Stimulated activated naive CD4-positive, alpha-beta T cell (primary cell): ENCODE results near the gene TMEM225B.
A peak's percentile ranks its signal among the peaks of the same experiment; 100 is the strongest.
"Not testable (repeated sequence)": the region's sequence is repeated elsewhere in the genome, so short reads cannot be mapped to it uniquely, and the experiment has no call there.

Experiments
- DNase-seq, 6 experiments: peaks; one replicate each; lab custom pipeline; 2025; lab: John Stamatoyannopoulos, UW

TMEM225B gene

DNA sequence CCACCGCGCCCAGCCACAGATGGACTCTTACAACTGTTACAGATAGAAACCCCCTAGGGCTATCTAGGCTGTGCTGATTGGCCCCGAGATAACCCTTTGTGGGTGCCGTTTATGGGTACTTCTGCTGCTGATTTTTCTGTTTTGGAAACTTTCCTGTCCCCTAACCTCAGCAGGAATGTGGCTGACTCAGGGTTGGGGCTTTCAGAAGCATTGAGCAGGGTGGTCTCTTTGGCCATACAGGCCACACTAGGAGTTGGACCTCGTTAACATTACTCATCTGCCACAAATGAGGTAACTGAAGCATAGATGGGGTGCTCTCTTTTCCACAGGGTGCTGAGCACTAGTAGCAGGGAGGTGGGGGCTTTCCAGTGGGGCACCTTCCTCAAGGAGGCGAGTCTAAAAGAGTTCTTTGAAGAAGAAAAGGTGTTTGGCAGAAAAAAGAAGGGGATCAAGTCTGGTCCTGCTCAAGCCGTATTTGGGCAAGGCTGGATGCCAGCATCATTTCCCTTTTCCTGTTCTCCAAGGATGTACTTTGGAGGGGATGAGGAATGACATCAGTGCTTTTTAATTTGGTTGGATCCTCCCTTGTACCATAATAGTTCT lies 25.1 kb downstream of the TMEM225B start:
- DNase-seq = no peak

DNA sequence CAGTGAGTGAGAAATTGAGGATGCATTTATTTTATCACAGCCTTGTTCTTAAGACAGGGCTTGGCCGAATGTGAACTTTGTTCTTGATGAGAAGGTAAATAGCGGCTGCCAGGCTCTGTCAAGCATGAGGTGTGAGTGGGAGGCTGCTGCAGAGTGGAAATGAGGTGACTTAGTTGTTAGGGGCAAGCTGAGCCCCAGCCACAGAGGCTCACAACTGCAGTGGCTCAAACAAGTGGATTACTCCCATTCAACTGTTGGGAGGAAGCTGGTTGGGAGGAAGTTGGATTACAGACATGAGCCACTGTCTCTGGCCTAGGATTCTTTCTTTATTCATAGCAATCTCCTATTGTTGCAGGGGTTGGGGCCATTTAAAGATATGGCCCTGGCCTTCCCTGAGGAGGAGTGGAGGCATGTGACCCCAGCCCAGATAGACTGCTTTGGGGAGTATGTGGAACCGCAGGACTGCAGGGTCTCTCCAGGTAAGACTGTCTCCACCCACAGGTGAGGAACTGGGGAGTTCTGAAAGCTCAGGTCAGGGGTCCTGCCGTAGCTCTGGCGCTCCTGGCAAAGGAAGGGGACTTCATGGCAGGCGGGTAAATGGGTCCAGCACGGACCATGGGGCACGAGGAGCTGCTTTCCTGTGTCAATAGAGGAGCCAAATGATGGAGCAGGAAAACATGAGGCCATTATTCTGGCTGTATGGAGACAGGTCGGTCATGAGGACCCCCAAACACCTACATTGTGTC lies 25.8 kb downstream of the TMEM225B start:
- peak in 4 of 6 experiments; percentile 4 to 40 (median 28) for DNase-seq

DNA sequence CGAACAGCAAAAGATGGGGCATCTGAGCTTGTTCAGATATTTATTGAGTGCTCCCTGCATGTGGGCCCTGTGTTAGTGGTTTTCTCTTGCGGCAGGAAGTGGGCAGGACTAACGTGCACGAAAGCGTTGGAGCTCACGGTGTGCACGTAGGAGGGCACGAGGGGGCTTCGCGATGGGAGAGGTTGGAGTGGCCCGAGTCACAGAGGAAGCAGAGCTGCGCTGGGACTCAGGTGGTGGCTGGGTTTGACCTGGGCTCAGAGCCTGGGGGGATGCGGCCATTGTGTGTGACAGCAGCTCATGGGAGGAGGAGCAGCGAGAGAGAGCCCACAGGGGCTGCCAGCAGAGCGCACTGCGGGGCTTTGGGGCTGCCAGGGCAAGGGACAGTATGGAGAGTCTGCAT lies 26.4 kb downstream of the TMEM225B start:
- peak; percentile 50 to 86 (median 73) for DNase-seq

DNA sequence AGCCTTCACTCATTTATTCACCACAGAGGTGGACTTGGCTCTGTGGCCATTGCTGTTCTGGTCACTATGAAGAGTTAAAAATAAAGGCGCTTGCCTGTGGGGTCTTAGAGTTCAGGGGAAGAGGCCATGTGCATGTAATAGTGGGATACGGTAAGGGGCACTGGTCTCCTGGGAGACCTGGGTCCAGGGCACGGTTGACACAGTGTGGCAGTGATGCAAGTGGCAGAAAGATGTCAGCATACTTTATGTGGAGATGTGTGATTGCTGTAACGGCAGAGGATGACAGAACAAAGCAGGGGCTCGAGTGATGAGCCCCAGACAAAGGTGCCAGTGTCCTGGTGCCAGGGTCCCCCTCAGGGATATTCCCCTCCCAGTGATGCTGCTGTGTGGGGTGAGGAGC lies 27.3 kb downstream of the TMEM225B start:
- DNase-seq = no peak

DNA sequence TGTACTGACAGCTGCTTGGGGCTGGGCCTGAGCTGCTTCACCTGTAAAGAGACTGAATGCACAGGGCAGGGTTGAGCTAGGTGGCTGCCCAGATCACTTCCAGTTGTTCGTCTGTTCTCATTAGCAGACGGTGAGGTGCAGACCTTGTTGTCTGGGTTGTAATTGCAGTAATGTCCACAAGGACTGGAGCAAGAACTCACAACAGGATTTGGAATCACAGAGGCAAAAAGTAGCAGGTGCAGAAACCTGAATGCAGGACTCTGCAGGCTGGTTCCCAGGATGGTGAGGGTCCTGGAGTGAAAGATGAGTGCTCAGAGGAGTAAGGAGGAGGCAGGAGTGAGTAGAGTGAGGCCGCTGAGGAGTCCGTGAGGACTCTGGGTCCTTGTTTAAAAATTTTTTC lies 27.9 kb downstream of the TMEM225B start:
- DNase-seq = no peak

DNA sequence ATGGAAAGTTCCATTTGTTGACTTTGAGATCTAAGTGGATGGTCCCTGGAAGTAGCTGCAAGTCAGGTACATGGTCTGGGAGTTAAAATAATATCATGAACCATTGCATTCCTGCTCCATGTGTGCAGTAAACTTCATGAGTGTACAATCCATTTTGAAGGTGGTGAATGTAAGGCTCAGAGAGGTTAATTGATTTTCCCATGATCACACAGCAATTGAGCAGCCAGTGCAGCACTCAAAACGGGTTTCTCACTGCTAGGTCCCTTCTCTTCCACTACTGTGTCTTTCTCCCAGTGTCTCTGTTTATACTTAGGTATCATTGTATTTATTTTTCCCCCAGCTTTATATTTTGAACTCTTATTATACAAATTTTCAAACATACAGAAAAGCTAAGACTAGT lies 28.6 kb downstream of the TMEM225B start:
- no peak for DNase-seq

DNA sequence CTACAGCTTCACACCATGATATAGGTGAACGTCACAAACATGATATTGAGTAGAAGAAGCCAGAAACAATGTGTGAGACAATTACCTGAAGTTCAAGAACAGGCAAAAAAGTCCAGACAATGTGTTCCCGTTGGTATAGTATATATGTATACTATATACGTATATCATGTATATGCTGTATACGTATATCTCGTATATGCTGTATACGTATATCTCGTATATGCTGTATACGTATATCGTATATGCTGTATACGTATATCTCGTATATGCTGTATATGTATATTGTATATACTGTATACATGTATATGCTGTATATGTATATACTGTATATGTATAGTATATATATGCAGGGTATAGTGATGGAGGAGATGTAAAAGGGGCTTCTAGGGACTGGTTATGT lies 29.4 kb downstream of the TMEM225B start:
- no peak for DNase-seq

DNA sequence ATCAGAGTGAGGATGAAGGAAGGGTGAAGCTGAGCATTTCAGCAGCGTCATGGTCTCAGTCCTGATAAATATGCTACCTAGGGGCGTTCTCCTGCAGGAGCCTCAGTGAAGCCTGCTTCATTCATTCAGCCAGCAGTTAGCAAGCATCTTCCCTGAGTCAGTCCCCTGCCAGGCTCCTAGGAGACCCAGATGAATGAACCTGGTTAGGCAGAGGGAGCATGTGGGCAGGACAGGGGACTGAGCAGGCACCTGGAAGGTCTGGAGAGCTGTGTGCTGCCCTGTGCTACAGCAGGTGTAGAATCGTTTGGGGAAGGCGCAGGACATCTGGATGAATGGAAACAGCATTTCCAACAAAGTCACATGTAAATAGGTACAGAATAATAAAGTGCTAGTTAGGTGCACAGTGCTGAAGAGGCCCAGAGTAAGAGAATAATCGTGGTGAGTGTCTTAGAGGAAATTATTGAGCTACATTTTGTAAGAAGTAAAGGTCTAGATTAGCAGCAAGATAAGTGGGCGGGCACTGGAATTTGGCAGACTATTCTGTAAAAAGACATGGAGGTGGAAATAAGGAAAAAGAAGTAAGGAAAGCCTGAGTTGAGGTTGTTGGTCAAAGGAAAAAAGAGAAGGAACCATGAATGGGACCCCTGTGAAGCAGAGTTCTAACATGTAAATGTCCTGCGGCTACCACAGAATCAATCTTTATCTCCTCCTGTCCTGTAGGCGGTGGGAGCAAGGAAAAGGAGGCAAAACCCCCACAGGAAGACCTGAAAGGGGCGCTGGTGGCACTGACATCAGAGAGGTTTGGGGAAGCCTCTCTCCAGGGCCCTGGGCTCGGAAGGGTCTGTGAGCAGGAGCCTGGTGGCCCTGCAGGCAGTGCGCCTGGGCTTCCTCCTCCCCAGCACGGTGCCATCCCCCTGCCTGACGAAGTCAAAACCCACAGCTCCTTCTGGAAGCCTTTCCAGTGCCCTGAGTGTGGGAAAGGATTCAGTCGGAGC lies 30.7 kb downstream of the TMEM225B start:
- no peak for DNase-seq

DNA sequence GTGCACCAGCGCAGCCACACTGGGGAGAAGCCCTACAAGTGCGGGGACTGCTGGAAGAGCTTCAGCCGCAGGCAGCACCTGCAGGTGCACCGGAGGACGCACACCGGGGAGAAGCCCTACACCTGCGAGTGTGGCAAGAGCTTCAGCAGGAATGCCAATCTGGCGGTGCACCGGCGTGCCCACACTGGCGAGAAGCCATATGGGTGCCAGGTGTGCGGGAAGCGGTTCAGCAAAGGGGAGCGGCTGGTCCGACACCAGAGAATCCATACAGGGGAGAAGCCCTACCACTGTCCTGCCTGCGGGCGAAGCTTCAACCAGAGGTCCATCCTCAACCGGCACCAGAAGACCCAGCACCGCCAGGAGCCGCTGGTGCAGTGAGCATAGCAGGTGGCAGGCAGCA lies 31.6 kb downstream of the TMEM225B start:
- DNase-seq = no peak

DNA sequence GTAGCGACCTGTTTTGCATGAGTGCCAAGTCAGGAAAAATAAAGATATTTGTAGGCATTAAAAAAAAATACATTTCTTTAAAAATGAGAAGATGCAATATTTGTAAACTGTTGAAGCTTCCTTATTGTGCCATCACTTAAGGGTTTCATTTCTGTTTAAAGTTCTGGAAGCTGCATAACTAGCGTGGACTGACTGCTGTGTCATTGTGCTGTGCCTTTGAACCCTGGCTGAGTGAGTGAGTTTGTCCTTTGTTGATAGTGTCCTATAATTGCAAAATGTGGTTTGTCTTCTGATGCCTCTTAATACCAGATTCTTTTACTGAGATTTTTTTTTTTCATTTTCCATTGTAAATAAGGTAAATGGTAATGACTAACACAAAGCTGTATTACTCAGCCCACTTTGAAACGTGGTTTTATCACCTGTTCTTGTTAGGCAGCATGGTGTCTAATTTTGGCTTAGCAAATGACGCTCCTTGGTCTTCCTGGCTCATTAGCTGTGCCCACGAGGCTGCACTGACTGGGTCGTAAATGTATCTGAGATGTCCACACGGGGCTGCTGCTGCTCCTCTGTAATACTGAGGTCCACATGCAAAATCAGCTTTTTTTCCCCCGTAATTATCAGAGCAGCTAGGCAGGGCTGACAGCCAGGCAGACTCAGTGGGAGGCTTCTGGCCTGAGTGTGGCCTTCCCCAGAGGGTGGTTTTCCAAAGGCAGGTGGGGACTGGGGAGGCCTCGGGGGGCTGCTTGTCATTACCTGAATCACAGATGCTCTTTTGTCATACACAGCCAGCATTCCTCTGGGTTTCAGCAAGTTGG lies 33.4 kb downstream of the TMEM225B start:
- DNase-seq = peak in 1 of 6 experiments; percentile 3

DNA sequence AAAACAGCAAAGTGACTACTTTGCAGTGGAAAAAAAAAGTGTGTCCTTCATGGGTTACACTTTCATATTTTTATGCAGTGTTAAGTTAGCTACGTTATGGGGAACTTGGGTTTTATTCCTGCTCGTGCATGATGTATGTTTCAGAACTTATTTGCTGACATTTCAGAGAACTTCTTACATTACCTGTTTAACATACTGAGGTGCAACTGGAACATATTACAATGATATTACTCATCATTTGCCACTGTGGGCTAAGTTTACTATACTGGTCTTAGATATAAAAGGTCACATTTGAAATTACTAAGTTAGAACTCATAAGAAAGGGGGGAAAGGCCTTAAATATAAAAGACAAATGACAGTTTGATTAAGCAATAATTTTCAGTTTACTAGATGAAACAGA lies 39.3 kb downstream of the TMEM225B start:
- DNase-seq = not testable (repeated sequence)

DNA sequence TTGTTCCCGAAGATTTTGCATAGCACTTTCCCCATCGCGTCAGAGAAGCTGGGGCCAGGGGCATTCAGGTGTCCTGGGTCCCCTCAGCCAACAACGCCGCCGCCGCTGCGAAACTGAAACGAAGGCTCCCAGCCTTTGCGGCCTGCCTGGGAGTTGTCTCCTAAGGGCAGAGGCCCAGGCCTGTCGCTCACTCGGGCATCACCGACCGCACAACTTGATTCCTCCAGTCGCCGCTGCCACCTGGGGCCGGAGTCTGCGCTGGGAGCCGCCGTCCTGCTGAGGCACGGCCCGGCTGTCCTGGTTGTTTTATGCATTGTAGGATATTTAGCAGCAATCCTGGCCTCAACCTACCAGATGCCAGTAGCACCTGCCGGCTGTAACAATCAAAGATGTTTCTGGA lies 40.7 kb downstream of the TMEM225B start:
- no peak for DNase-seq

DNA sequence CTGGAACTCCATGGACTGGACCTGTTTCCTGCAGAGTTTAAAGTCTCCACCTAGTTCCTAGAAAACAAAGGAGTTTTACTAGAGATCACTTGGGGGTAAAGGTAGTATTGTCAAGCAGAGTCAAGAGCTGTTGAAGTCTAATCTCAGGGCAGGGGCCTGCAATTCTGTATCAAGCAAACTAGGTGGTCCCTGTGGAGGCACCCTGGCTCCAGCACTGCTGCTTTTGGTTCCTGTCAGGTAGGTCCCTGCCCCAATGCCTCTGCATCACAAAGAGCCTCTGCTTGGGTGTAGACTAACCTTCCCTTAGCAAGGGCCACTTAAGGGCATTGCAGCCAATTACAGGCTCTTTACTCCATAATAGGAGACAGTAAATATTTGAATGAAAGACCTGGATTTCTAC lies 41.2 kb downstream of the TMEM225B start:
- DNase-seq = no peak

DNA sequence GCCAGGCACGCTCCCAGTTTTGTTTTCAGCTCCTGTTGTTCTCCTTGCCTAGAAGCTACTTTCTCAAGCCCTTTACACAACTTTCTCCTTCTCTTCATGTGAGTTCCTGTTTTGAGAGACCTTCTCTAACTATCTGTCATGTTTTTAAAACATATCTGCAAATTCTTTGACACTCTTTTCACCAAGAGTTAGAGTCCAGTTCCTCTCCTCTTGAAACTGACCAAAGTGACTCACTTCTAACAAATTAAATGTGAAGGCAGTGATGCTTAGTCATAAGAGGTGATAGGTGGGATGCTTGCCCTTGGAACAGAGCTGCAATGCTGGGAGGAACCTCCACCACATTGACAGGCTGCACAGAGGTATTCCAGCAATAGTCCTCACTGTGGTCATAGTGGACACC lies 44.0 kb downstream of the TMEM225B start:
- DNase-seq = no peak

DNA sequence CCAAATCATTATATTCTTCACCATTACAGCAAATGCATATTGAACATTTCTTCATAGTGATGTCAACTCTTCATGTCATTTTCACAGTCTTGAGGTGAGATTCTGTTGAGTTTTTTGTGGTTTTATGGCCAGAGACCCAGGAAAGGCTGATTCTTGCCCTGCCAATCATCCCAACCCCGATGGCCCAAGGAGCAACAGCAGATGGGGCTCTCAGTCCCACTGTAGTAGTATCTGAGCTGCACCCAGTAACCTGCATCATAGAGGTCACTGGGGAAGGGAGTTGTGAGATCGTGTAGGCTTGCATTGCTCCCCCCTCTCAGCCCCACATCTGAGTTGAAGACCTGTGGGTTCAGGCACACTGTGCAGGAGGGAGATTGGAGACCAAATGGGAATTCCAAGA lies 45.4 kb downstream of the TMEM225B start:
- no peak for DNase-seq

DNA sequence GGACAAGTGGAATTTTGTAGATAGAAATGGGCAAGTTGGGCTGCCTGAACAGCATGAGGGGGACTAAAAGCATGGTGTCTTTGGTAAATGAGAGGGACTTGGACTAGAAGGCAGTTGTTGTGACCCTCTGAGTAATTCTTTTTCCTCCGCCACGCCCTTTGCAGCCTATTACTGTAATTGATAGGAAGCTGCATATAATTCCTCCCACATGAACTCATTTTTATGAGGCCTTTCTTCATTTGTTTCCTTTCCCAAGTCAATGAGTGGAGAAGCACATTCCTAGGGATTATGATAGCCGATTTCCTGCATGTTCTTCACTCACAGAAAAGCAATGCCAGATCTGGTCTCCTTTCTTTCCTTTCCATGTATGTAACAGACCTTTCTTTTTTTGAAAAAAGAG lies 46.4 kb downstream of the TMEM225B start:
- no peak for DNase-seq

DNA sequence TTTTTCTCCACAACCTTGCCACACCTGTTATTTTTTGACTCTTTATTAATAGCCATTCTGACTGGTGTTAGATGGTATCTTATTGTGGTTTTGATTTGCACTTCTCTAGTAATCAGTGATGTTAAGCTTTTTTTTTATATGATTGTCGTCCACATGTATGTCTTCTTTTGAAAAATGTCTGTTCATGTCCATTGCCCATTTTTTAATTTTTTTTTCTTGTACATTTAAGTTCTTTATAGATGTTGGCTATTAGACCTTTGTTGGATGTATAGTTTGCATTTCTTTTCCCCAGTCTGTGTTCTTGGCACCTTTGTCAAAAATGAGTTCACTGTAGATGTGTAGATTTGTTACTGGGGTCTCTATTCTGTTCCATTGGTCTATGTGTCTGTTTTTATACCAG lies 47.5 kb downstream of the TMEM225B start:
- DNase-seq = no peak

DNA sequence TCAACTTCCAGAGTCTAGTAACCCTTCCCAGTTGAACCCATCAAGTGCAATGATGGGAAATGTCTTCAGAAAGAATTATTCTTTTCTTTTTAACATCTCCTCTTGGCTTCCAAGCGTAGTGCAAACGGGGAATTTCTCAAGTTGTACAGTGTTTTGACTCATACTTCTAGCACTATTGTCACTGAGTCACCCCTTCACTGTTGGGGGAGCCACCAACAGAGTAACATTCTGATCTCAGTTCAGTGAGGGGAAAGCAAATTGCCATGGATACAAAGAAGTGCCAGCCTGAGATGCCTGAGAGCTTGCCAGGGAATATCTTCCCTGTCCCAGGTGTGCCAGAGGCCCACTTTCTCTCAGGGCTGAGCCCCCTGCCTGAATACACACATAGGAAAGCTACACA lies 50.8 kb downstream of the TMEM225B start:
- no peak for DNase-seq

DNA sequence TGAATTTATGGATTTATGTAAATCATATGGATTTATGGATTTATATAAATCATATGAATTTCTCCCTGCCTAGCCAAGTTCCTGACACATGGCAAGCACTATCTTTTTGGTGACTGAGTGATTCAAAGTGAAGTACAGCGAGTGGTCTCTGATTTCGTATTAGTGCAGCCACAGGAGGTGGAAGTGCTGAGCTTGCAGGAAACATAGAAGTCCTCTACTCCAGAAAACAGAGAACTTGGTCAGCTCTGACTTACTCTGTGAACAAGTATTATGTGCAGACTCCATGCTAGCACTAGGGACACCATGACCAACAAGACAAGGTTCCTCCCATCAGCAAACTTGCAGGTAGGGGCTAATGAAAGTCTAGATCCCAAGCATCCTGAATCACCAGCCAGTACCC lies 53.2 kb downstream of the TMEM225B start:
- DNase-seq = no peak

DNA sequence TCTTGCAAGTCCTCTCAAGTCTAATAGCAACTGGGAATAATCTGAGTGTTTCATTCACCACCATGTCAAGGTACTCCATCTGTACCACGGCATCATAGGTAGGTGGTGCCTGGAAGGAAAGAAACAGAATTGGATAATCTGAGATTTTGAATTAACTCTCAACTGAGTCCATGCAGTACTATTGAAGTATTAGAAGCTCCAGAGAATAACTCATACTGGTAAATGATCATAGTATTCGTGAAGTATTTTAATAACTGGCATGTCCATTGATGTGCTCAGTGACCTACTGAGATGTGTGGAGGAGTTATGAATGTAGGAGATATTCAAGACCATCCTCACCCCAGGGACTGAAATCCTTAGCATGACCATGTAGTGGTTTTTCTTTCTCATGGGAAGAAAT lies 54.6 kb downstream of the TMEM225B start:
- no peak for DNase-seq

DNA sequence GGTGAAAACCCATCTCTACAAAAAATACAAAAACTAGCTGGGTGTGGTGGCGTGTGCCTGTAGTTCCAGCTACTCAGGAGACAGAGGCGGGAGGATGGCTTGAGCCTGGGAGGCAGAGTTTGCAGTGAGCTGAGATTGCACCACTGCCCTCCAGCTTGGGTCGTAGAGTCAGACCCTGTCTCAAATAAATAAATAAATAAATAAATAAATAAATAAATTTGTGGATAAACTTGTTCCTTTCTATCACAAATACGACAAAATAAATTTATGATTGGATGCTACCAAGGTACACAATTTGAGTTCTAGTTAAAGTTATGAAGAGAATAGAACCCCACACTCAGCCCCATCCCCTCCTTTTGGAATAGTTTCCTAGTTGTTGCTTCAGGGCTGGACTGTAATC lies 55.2 kb downstream of the TMEM225B start:
- DNase-seq = not testable (repeated sequence)

DNA sequence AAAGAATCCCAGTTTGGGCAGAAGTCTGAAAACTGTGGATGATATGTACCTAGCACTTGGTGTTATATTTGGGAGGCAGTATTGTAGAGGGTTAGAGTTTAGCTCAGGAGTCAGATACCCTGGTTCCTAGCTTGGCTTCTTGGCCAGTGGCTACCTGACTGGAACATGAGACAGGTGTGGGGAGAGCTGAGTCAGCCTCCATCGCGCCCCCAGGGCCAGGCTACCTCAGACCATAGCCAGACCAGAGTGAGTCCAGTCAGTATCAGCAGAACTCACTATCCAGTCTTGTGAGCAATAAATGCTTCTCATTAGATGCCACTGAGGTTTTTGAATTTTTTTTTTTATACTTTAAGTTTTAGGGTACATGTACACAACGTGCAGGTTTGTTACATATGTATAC lies 55.7 kb downstream of the TMEM225B start:
- no peak for DNase-seq
